ENCODE measurements around the gene DBH.

DBH gene

DNA sequence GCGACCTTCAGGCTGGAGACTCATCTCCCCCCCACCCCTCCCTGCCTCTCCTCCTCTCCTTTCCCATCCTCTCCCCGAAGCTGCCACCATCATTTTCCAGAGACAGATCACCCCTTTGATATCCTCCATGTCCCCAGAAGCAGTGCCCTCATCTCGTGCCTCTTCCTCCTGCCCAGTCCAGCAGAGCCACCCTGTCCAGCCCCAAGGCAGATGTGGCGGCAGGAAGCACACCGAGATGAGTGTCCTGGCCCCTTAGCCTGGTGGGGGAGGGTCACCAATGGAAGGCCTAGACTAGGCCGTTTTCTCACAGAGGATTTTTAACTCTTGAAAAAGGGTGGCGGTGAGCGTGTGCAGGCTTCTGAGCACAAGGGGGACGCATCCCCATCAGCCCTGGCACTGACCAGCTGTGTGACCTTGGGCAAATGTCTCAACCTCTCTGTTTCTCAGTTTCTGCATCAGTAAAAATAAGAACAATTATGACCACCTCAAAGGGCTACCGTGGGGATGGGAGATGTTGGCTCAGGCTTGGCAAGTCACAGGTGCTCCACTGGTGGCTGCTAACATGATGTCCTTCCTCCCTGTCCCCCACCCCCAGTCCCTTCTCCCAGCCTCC lies 53.1 kb downstream of the DBH start:
- no peaks in the 10 kb centered on the region for H3K9me2 ChIP-seq (replicated peaks; ENCODE audit: insufficient read depth, low read length)
- no peaks in the 10 kb centered on the region for H3F3A ChIP-seq (ENCODE audit: insufficient read depth)
- H3K27ac ChIP-seq (ENCODE audit: low read depth, low read length), result no peak overlapping the region
- no peak overlapping the region for H3K4me3 ChIP-seq (ENCODE audit: insufficient read depth, low read length, poor library complexity, severe bottlenecking)
- H3K36me3 ChIP-seq (ENCODE audit: low read length), result no peaks in the 10 kb centered on the region
- H4K20me1 ChIP-seq (ENCODE audit: low read depth, low read length), result no peaks in the 10 kb centered on the region
- H3K27me3 ChIP-seq (ENCODE audit: low read length), result no peaks in the 10 kb centered on the region
- no peaks in the 10 kb centered on the region for H3K79me2 ChIP-seq (ENCODE audit: insufficient read depth, low read length)
- no peak overlapping the region for H2AFZ ChIP-seq (ENCODE audit: low read depth, low read length, severe bottlenecking)
- TF ChIP-seq EZH2phosphoT487 (conservative IDR thresholded peaks at IDR 0.05; ENCODE audit: low read length) (no peak), CTCF (IDR thresholded peaks at IDR 0.05; ENCODE audit: insufficient read depth, low read length, poor library complexity, severe bottlenecking) (no peak)
- H3K4me2 ChIP-seq (ENCODE audit: low read depth, low read length, poor library complexity, severe bottlenecking), result no peak overlapping the region
- no peak overlapping the region for H3K9ac ChIP-seq (ENCODE audit: low read length)
- H3K9me3 ChIP-seq (ENCODE audit: insufficient read depth, low read length), result no peaks in the 10 kb centered on the region

- H3K4me2 ChIP-seq (ENCODE audit: low read depth, low read length, poor library complexity, severe bottlenecking), result no peak overlapping the region
These were observed 54.0 kb downstream of the DBH start for GRCh38 chr9:133690081-133690561.

DNA sequence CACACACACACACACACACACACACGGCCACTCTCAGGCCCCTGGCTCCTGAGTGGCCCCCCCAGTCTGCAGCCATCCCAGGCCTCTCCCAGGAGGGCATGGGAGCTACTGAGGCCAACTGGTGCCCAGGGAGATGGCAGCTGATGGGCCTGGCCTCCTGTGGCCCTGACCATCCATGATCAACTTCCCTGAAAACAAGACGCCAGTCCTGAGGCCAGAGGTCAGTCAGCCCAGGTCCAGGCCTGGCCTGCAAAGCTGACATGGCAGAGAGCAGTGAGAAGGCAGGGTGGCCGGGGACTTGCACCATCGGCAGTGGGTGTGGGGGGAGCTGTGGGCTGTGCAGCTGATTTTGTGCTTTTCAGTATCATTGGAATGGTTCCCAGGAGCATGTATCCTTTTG lies 55.0 kb downstream of the DBH start:
- Histone ChIP-seq H3K27ac (ENCODE audit: low read depth, low read length) (no peak overlapping the region), H4K20me1 (ENCODE audit: low read depth, low read length) (no peaks in the 10 kb centered on the region), H3K79me2 (ENCODE audit: insufficient read depth, low read length) (no peaks in the 10 kb centered on the region), H3K4me3 (ENCODE audit: insufficient read depth, low read length, poor library complexity, severe bottlenecking) (no peak overlapping the region), H3K9me2 (replicated peaks; ENCODE audit: insufficient read depth, low read length) (no peaks in the 10 kb centered on the region), H3K9ac (ENCODE audit: low read length) (no peak overlapping the region), H3K4me2 (ENCODE audit: low read depth, low read length, poor library complexity, severe bottlenecking) (no peak overlapping the region), H2AFZ (ENCODE audit: low read depth, low read length, severe bottlenecking) (no peak overlapping the region), H3K9me3 (ENCODE audit: insufficient read depth, low read length) (no peaks in the 10 kb centered on the region), H3K36me3 (ENCODE audit: low read length) (no peaks in the 10 kb centered on the region), H3K27me3 (ENCODE audit: low read length) (no peaks in the 10 kb centered on the region), H3F3A (ENCODE audit: insufficient read depth) (no peaks in the 10 kb centered on the region)
- TF ChIP-seq CTCF (IDR thresholded peaks at IDR 0.05; ENCODE audit: insufficient read depth, low read length, poor library complexity, severe bottlenecking), result no peak
- TF ChIP-seq EZH2phosphoT487 (conservative IDR thresholded peaks at IDR 0.05; ENCODE audit: low read length), result no peak

More at GRCh38 chr9:133690081-133690561, 54.0 kb downstream of the DBH start:
- Histone ChIP-seq H3K79me2 (ENCODE audit: insufficient read depth, low read length) (no peaks in the 10 kb centered on the region), H3K36me3 (ENCODE audit: low read length) (no peaks in the 10 kb centered on the region), H3K9ac (ENCODE audit: low read length) (no peak overlapping the region), H2AFZ (ENCODE audit: low read depth, low read length, severe bottlenecking) (no peak overlapping the region), H3K27me3 (ENCODE audit: low read length) (no peaks in the 10 kb centered on the region), H3K9me3 (ENCODE audit: insufficient read depth, low read length) (no peaks in the 10 kb centered on the region), H3K9me2 (replicated peaks; ENCODE audit: insufficient read depth, low read length) (no peaks in the 10 kb centered on the region), H3F3A (ENCODE audit: insufficient read depth) (no peaks in the 10 kb centered on the region), H3K27ac (ENCODE audit: low read depth, low read length) (no peak overlapping the region), H4K20me1 (ENCODE audit: low read depth, low read length) (no peaks in the 10 kb centered on the region), H3K4me3 (ENCODE audit: insufficient read depth, low read length, poor library complexity, severe bottlenecking) (no peak overlapping the region)
- no peak for TF ChIP-seq CTCF (IDR thresholded peaks at IDR 0.05; ENCODE audit: insufficient read depth, low read length, poor library complexity, severe bottlenecking)
- no peak for TF ChIP-seq EZH2phosphoT487 (conservative IDR thresholded peaks at IDR 0.05; ENCODE audit: low read length)
